ENCODE measurements around the gene AOAH. TPM values are rescaled to one million over a fixed set of nuclear protein-coding genes. Genes with fewer than 3 reads are reported as not detected.

AOAH gene
- total RNA-seq, 2 donors from 2014 or later, result 18.8 to 23.5 TPM

- Mint-ChIP-seq H3K27ac (peak overlapping the region; percentile 89), H3K27me3 (ENCODE audit: low read depth) (no peaks in the 10 kb centered on the region), H3K36me3 (ENCODE audit: insufficient read depth in 2 of 2) (peaks cover 4 to 13% of the 10 kb centered on the region in 2 donors), H3K4me1 (ENCODE audit: low read depth) (peaks cover 94% of the 10 kb centered on the region), H3K9me3 (no peaks in the 10 kb centered on the region), H3K4me3 (peak overlapping the region in 1 of 2 donors; percentile 67)
- ATAC-seq (replicated peaks in 1 of 2) (no peak), DNase-seq (no peak)
These were observed 42.2 kb downstream of the AOAH start for GRCh38 chr7:36682102-36682501.

- H3K27ac Mint-ChIP-seq, result peak overlapping the region; percentile 96
- ATAC-seq (replicated peaks in 1 of 2), result peak; percentile 94
These were observed 46.4 kb downstream of the AOAH start for GRCh38 chr7:36677769-36678437.

DNA sequence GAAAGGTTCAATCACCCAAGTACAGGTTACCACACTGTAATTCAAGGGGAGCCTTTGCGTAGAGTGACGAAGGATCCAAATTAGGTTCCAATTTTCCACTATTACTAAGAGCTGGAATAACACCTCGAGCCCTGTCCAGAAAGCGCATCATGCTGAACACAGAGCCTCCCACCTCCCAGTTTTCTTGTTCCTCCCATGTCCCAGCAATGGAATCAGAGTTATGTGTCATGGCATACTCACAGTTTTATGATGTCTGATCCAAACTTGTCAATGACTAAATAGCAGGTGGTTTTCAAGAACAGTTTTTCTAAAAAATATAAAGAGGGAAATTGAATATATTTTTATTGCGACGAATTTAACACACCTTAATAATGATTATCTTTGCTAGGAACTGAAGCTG, 50.6 kb downstream of the AOAH start:
- no peaks in the 10 kb centered on the region for H3K27me3 Mint-ChIP-seq (ENCODE audit: low read depth)
- H3K27ac Mint-ChIP-seq, result no peak overlapping the region
- H3K36me3 Mint-ChIP-seq (ENCODE audit: insufficient read depth in 2 of 2), result peaks cover 4 to 8% of the 10 kb centered on the region in 2 donors

More at GRCh38 chr7:36677769-36678437, 46.4 kb downstream of the AOAH start:
- Mint-ChIP-seq H3K4me1 (ENCODE audit: low read depth) (peaks cover 89% of the 10 kb centered on the region), H3K36me3 (ENCODE audit: insufficient read depth in 2 of 2) (peaks cover 1 to 12% of the 10 kb centered on the region in 2 donors), H3K27me3 (ENCODE audit: low read depth) (no peaks in the 10 kb centered on the region), H3K9me3 (no peaks in the 10 kb centered on the region), H3K4me3 (peak overlapping the region; percentile 68 to 88)
- peak; percentile 72 to 80 for DNase-seq

DNA sequence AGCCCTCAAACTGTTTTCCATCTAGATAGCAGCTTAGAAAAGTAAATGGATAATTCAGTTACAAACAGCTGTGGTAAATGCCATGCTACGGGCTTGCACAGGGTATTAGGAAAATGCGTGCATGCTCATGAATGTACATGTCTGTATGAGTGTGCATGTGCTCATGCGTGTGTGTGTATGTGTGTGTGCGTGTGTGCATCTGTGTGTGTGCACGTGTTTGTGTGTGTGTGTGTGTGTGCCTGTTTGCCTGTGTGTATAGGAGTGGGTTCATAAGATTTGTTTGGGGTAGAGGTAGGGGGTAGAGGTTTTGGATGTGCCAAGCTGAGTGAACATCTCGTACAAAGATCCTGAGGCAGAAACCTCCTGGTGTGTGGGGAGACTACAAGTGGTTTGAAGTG, 52.9 kb downstream of the AOAH start:
- H3K27ac Mint-ChIP-seq, result peak overlapping the region; percentile 74
- no peak overlapping the region for H3K4me3 Mint-ChIP-seq

More for the DNA sequence above, 50.6 kb downstream of the AOAH start:
- H3K4me3 Mint-ChIP-seq, result no peak overlapping the region
- no peak for ATAC-seq (replicated peaks in 1 of 2)
- H3K4me1 Mint-ChIP-seq (ENCODE audit: low read depth), result peaks cover 81% of the 10 kb centered on the region
- H3K9me3 Mint-ChIP-seq, result no peaks in the 10 kb centered on the region
- DNase-seq, result no peak

DNA sequence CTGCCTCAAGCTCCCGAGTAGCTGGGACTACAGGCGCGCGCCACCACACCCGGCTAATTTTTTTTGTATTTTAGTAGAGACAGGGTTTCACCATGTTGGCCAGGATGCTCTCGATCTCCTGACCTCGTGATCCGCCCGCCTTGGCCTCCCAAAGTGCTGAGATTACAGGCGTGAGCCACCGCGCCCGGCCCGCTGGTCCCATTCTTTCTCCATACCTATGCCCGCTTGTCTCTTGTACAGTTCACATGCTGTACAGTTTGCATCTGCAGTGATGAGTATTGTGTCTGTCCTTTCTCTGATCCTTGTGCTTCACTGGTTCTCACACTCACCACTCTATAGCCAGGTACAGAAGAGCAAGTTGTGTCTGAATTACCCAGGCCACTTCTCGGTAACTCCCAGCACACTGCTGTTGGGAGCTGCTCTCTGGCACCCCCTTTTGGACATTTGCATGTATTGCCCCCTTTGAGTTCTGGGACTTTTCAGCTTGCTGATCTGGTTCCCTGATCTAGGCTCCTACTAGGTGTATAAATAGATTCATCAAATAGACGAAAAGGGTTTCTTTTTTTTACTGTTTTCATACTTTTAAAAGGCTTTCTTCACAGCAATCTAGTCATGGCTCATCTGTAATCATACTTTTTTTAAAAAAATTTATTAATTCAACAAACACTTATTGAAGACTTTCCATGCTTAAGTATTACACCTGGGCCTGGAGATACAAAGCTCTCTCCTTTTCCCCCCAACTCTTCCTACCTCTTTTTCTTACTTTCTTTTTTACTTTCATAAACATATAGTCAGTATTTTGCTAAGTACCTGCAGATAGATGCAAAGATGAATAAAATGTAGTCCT, 53.5 kb downstream of the AOAH start:
- Mint-ChIP-seq H3K4me1 (ENCODE audit: low read depth) (peaks cover 83% of the 10 kb centered on the region), H3K4me3 (peak overlapping the region; percentile 31 to 65), H3K9me3 (peaks cover 0 to 2% of the 10 kb centered on the region in 2 donors), H3K27ac (peak overlapping the region; percentile 74), H3K36me3 (ENCODE audit: insufficient read depth in 2 of 2) (peaks cover 7 to 14% of the 10 kb centered on the region in 2 donors), H3K27me3 (ENCODE audit: low read depth) (no peaks in the 10 kb centered on the region)
- peak; percentile 68 to 69 for ATAC-seq (replicated peaks in 1 of 2)
- DNase-seq, result peak; percentile 71 to 76

More for the DNA sequence above, 52.9 kb downstream of the AOAH start:
- DNase-seq, result no peak
- Mint-ChIP-seq H3K36me3 (ENCODE audit: insufficient read depth in 2 of 2) (peaks cover 5 to 12% of the 10 kb centered on the region in 2 donors), H3K4me1 (ENCODE audit: low read depth) (peaks cover 83% of the 10 kb centered on the region), H3K27me3 (ENCODE audit: low read depth) (no peaks in the 10 kb centered on the region), H3K9me3 (peaks cover 0 to under 1% of the 10 kb centered on the region in 2 donors)
- ATAC-seq (replicated peaks in 1 of 2), result no peak

DNA sequence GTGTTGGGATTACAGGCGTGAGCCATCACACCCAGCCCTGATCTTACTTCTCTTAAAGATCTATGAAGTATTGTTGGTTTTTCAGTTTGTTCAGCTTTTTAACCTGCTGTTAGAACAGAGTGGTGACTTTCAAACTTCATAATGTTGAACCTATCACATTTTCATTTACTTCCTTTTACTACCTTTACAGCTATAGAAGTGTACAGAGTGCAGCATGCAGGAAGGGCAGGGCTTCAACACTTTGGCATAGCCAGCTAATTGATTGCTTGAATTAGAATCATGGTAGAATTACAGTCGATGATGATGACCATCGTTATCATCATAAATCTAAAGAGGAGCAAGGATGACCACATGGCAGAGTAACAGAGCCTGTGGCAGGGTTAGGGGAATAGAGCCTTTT, 55.5 kb downstream of the AOAH start:
- Mint-ChIP-seq H3K27me3 (ENCODE audit: low read depth) (no peaks in the 10 kb centered on the region), H3K9me3 (peaks cover 0 to 3% of the 10 kb centered on the region in 2 donors), H3K4me3 (peak overlapping the region; percentile 13 to 18), H3K27ac (peak overlapping the region; percentile 9), H3K36me3 (ENCODE audit: insufficient read depth in 2 of 2) (peaks cover 8 to 22% of the 10 kb centered on the region in 2 donors), H3K4me1 (ENCODE audit: low read depth) (peaks cover 66% of the 10 kb centered on the region)
- ATAC-seq (replicated peaks in 1 of 2) (no peak), DNase-seq (no peak)

- DNase-seq, result no peak
- Mint-ChIP-seq H3K4me3 (peak overlapping the region in 1 of 2 donors; percentile 44), H3K27me3 (ENCODE audit: low read depth) (no peaks in the 10 kb centered on the region), H3K36me3 (ENCODE audit: insufficient read depth in 2 of 2) (peaks cover 8 to 20% of the 10 kb centered on the region in 2 donors), H3K27ac (peak overlapping the region; percentile 74), H3K4me1 (ENCODE audit: low read depth) (peaks cover 59% of the 10 kb centered on the region), H3K9me3 (peaks cover 0 to 3% of the 10 kb centered on the region in 2 donors)
- ATAC-seq (replicated peaks in 1 of 2), result no peak
These were observed 56.2 kb downstream of the AOAH start for GRCh38 chr7:36668080-36668479.

GRCh38 chr7:36667007-36667745, 57.1 kb downstream of the AOAH start:
- ATAC-seq (replicated peaks in 1 of 2) (no peak), DNase-seq (no peak)
- peak overlapping the region; percentile 27 to 68 for H3K4me3 Mint-ChIP-seq
- H3K4me1 Mint-ChIP-seq (ENCODE audit: low read depth), result peaks cover 63% of the 10 kb centered on the region
- peak overlapping the region; percentile 80 for H3K27ac Mint-ChIP-seq
- peaks cover 7 to 20% of the 10 kb centered on the region in 2 donors for H3K36me3 Mint-ChIP-seq (ENCODE audit: insufficient read depth in 2 of 2)
- H3K9me3 Mint-ChIP-seq, result peaks cover 0 to 3% of the 10 kb centered on the region in 2 donors
- H3K27me3 Mint-ChIP-seq (ENCODE audit: low read depth), result no peaks in the 10 kb centered on the region

GRCh38 chr7:36663481-36663880, 60.8 kb downstream of the AOAH start:
- Mint-ChIP-seq H3K27me3 (ENCODE audit: low read depth) (no peaks in the 10 kb centered on the region), H3K9me3 (peaks cover 0 to 3% of the 10 kb centered on the region in 2 donors), H3K27ac (no peak overlapping the region), H3K4me3 (no peak overlapping the region), H3K36me3 (ENCODE audit: insufficient read depth in 2 of 2) (peaks cover 4 to 12% of the 10 kb centered on the region in 2 donors), H3K4me1 (ENCODE audit: low read depth) (peaks cover 50% of the 10 kb centered on the region)
- no peak for DNase-seq
- ATAC-seq (replicated peaks in 1 of 2), result no peak

GRCh38 chr7:36661135-36661840, 63.0 kb downstream of the AOAH start:
- Mint-ChIP-seq H3K27ac (peak overlapping the region; percentile 47), H3K36me3 (ENCODE audit: insufficient read depth in 2 of 2) (peaks cover 3 to 11% of the 10 kb centered on the region in 2 donors), H3K4me1 (ENCODE audit: low read depth) (peaks cover 33% of the 10 kb centered on the region), H3K9me3 (peaks cover 0 to 2% of the 10 kb centered on the region in 2 donors), H3K4me3 (no peak overlapping the region), H3K27me3 (ENCODE audit: low read depth) (no peaks in the 10 kb centered on the region)
- DNase-seq (no peak), ATAC-seq (replicated peaks in 1 of 2) (peak; percentile 46 to 51)

- H3K27ac Mint-ChIP-seq, result peak overlapping the region; percentile 29
These were observed 64.5 kb downstream of the AOAH start for GRCh38 chr7:36659638-36660341.

DNA sequence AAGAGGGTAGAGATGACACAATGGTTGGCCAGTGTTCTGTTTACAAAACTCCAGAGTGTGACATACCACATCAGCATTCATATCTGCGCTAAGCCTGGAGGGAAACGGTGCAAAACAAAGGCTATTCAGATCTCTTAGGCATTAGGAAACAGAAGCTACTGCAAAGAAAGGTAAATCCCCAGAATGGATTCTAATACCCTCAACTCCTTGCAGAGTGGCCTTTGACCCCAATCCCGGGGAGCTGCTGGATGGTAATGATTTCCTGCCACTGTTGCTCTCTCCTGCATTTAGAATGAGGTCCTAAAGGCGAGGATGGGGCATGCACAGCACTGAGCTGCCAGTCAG, 65.2 kb downstream of the AOAH start:
- H3K27me3 Mint-ChIP-seq (ENCODE audit: low read depth), result no peaks in the 10 kb centered on the region
- H3K4me3 Mint-ChIP-seq, result no peak overlapping the region
- no peak overlapping the region for H3K27ac Mint-ChIP-seq
- no peak for ATAC-seq (replicated peaks in 1 of 2)
- no peaks in the 10 kb centered on the region for H3K9me3 Mint-ChIP-seq
- peaks cover 31% of the 10 kb centered on the region for H3K4me1 Mint-ChIP-seq (ENCODE audit: low read depth)
- no peak for DNase-seq
- peaks cover 3 to 5% of the 10 kb centered on the region in 2 donors for H3K36me3 Mint-ChIP-seq (ENCODE audit: insufficient read depth in 2 of 2)

More at GRCh38 chr7:36659638-36660341, 64.5 kb downstream of the AOAH start:
- ATAC-seq (replicated peaks in 1 of 2), result no peak
- no peak for DNase-seq
- H3K36me3 Mint-ChIP-seq (ENCODE audit: insufficient read depth in 2 of 2), result peaks cover 5 to 9% of the 10 kb centered on the region in 2 donors
- H3K4me3 Mint-ChIP-seq, result no peak overlapping the region
- no peaks in the 10 kb centered on the region for H3K27me3 Mint-ChIP-seq (ENCODE audit: low read depth)
- peaks cover 28% of the 10 kb centered on the region for H3K4me1 Mint-ChIP-seq (ENCODE audit: low read depth)
- H3K9me3 Mint-ChIP-seq, result no peaks in the 10 kb centered on the region

Measured in activated T-cell treated with anti-CD3 and anti-CD28 coated beads, Interleukin-2, amount 50 U/mL, for 72 hours (primary cell).